AG09319 (cell line): ENCODE results near the gene RHBG.
A peak's percentile ranks its signal among the peaks of the same experiment; 100 is the strongest.

ENCODE experiments used
- DNase-seq: peaks from one replicate; pipeline ENCODE4 v3.0.0-alpha.2; 2010; ENCODE audit warnings: low read depth; ENCODE audit errors: extremely low read depth
- TF ChIP-seq, protein P1 (sequence below): IDR thresholded peaks from 2 replicates; pipeline ENCODE4 v1.5.1; 2011; ENCODE audit warnings: low read depth, mild to moderate bottlenecking, inconsistent platforms, low read length, moderate library complexity

RHBG gene

DNA sequence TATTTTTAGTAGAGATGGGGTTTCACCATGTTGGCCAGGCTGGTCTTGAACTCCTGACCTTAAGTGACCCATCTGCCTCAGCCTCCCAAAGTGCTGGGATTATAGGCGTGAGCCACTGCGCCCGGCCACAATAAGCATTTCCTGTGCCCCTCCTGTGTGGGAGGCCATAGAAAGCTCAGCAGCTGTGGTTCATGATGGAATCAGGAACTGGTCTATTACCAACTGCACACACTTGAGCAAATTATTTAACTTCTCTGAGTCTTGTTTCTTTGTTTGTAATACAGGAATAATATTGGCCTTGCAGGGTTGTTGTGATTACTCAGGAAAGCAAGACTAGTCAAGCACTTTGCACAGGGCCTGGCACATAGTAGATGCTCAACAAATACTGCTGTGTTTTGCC lies 15.0 kb downstream of the RHBG start:
- TF ChIP-seq, protein P1, sequence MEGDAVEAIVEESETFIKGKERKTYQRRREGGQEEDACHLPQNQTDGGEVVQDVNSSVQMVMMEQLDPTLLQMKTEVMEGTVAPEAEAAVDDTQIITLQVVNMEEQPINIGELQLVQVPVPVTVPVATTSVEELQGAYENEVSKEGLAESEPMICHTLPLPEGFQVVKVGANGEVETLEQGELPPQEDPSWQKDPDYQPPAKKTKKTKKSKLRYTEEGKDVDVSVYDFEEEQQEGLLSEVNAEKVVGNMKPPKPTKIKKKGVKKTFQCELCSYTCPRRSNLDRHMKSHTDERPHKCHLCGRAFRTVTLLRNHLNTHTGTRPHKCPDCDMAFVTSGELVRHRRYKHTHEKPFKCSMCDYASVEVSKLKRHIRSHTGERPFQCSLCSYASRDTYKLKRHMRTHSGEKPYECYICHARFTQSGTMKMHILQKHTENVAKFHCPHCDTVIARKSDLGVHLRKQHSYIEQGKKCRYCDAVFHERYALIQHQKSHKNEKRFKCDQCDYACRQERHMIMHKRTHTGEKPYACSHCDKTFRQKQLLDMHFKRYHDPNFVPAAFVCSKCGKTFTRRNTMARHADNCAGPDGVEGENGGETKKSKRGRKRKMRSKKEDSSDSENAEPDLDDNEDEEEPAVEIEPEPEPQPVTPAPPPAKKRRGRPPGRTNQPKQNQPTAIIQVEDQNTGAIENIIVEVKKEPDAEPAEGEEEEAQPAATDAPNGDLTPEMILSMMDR = no peak
- no peak for DNase-seq

DNA sequence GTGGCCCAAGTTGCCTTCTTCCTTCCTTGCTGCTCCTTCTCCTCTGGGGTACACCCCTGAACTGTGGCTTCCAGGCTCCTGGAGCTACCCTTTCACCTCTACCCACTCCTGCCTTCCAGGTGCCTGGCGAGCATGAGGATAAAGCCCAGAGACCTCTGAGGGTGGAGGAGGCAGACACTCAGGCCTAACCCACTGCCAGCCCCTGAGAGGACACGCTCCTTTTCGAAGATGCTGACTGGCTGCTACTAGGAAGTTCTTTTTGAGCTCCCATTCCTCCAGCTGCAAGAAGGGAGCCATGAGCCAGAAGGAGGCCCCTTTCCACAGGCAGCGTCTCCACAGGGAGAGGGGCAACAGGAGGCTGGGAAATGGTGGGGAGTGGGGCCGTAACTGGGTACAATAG lies 15.6 kb downstream of the RHBG start:
- no peak for DNase-seq
- TF ChIP-seq, protein P1 = no peak

DNA sequence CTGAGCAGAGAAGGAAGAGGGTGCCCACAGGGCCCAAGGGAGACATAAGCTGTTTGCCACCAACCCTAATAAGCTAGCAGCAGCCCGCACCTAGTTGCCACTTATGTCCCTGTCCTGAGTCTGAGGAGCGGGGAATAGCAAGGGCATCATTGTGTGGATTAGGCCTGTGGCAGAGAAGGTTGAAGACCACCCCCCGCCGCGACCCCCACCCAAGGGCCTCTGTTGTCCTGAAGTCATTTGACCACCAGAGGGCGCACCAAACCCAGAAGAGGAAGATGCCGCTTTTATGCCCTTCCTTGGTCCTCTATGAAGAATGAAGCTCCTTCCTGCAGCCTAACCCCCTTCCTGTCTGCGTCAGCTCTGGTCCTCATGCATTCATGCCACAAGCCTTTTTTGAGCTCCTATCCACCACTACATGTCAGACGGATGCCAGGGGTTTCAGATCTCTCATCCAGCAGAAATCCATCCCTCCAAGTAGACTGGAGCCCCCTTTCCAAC lies 16.6 kb downstream of the RHBG start:
- TF ChIP-seq, protein P1 = peak; percentile 86
- no peak for DNase-seq

DNA sequence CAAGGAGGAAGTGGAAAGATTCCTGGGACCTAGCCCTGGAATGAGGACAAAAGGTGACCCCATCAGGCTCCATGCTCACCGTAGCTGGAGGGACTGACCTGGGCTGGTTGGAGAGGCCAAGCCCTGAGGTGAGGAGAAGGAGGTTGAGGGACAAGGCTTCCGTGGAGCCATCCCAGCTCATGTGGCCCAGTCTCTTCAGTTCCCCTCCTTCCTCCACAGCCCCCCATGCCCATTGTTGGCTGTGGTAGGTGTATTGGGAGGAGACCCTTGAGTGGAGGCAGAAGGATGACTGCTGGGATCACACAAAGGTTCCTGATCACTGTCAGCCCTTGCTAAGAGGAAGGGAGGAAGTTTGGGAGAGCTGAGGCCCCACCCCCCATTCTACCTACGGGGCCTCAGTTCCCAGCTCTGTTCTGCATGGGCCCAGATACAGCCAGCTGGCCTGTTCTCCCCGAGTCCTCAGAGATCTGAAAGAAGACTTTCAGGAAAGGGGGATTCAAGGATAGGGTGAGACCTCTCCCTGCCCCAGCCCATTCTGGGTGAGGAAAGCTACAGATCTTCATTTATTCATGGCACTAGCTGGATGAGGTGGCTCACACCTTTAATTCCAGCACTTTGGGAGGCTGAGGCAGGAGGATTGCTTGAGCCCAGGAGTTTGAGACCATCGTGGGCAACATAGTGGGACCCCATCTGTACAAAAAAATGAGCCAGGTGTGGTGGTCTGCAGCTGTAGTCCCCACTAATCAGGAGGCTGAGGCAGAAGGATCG lies 17.3 kb downstream of the RHBG start:
- TF ChIP-seq, protein P1 = no peak
- DNase-seq = no peak

DNA sequence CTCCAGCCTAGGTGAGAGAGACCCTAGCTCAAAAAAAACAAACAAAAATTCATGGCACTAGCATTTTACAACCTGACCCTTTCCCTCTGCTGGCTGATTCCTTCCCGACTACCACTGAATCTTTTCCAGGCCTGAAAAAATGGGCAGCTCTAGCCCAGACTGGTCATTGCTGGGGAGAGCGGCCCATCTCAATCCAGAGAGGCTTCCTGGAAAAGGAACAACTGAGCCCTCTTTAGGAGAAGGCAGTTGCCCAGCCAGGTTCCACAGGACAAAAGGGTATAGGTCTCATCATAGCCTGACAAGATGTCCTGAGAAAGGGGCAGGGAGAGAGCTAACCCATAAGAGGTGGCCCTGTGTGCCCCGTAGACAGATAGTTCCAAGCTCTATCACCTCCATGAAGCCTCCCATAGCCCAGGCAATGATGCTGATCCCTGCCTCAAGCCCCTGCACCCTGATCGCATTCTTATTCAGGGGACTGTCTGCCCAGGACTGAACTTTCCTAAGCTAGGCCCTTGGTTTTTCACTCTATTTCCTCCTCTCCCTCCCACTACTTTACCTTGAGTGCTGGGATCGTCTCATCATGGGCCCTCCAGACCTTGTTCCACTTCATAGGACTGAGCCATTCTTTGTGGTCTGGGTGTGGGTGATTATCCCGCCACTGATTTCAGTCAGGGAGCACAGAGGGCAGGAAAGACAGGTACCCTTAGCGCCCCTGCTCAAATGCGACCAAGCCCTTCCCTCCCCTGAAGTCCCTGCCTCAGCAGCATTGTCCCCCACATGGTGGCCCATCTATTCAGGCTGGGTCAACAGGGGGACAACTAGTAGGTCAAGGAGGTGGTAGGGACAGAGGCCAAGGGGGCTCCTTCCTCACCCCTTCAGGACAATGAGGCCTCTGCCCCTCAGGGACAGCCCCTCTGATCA lies 18.2 kb downstream of the RHBG start:
- TF ChIP-seq, protein P1 = no peak
- no peak for DNase-seq

DNA sequence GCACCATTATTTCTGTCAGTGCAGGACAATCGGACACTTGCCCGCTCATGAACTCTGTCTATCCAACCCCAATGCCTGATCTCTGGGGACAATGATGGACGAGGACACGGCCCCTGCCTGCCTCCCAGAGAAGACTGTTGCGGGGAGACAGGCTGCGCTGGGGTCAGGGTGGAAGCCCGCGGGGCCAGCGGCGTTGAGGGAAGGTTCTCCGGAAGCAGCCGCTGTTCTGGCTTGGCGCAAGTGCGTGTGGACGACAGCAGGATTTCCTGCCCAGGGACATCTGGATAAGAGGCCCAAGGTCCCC lies 18.8 kb downstream of the RHBG start:
- TF ChIP-seq, protein P1 = no peak

More for the DNA sequence above, 18.8 kb downstream of the RHBG start:
- no peak for DNase-seq
